Naive thymus-derived CD4-positive, alpha-beta T cell (primary cell): ENCODE results near the gene IQSEC2. TPM values are rescaled to one million over a fixed set of nuclear protein-coding genes. Genes with fewer than 3 reads are reported as not detected.

Experiments used
- ATAC-seq: fragments of 150-1000 bp; cut with Tn5 transposase; 2 replicates; pipeline ENCODE4 v1.10.0; 2021; ENCODE audit warnings: mild to moderate bottlenecking, moderate library complexity
- CTCF ChIA-PET: fragments of 350-600 bp; sonication (Branson Sonifier 250); formaldehyde crosslinking; loops from one replicate; lab custom pipeline; 2021; ENCODE audit warnings: antibody characterized with exemption; lab: Charles Lee
- POLR2A ChIA-PET: fragments of 350-600 bp; sonication (Branson Sonifier 250); formaldehyde crosslinking; loops from one replicate; lab custom pipeline; 2021; ENCODE audit warnings: antibody characterized with exemption, inconsistent platforms; lab: Charles Lee
- DNase-seq, 9 donors: peaks; one replicate each; pipeline versions ENCODE4 v3.0.0 to v3.0.0-alpha.2; 2020 to 2022; ENCODE audit warnings: mixed read lengths in 1 of 9
- H3K27ac ChIP-seq: one replicate; pipeline ENCODE4 v1.7.0; 2013; ENCODE audit warnings: mild to moderate bottlenecking, low read depth, low read length, moderate library complexity
- H3K27me3 ChIP-seq, 2 donors: one replicate each; pipeline ENCODE4 v1.7.0; 2013; ENCODE audit warnings: low read length in 2 of 2, mild to moderate bottlenecking in 2 of 2, moderate library complexity in 2 of 2; ENCODE audit not compliant: control insufficient read depth in 2 of 2, insufficient read depth in 2 of 2
- H3K36me3 ChIP-seq, 3 experiments: 1 replicate in 2 of 3; 2 replicates in 1 of 3; pipeline ENCODE4 v1.7.0; 2013; ENCODE audit warnings: low read length in 3 of 3, mild to moderate bottlenecking in 3 of 3, moderate library complexity in 1 of 3; ENCODE audit not compliant: insufficient read depth in 3 of 3, control insufficient read depth in 2 of 3
- H3K4me1 ChIP-seq, 2 donors: one replicate each; pipeline ENCODE4 v1.7.0; 2013; ENCODE audit warnings: low read length in 2 of 2, mild to moderate bottlenecking in 2 of 2, moderate library complexity in 1 of 2; ENCODE audit not compliant: control insufficient read depth in 2 of 2, insufficient read depth in 2 of 2
- H3K4me3 ChIP-seq: 2 replicates; pipeline ENCODE4 v1.7.0; 2013; ENCODE audit warnings: mild to moderate bottlenecking, low read length
- H3K9me3 ChIP-seq, 3 experiments: 1 replicate in 2 of 3; 2 replicates in 1 of 3; pipeline ENCODE4 v1.7.0; 2013; ENCODE audit warnings: low read length in 3 of 3; ENCODE audit not compliant: control insufficient read depth in 2 of 3
- H3K27ac Mint-ChIP-seq, 9 donors: one replicate each; pipeline ENCODE4 v1.8.0; 2020 to 2022; ENCODE audit warnings: mixed read lengths in 9 of 9, mild to moderate bottlenecking in 8 of 9, moderate library complexity in 5 of 9, inconsistent platforms in 2 of 9
- H3K27me3 Mint-ChIP-seq, 5 donors: one replicate each; pipeline ENCODE4 v1.8.0; 2021 to 2022; ENCODE audit warnings: mixed read lengths in 5 of 5, mild to moderate bottlenecking in 1 of 5
- H3K36me3 Mint-ChIP-seq, 5 donors: one replicate each; pipeline ENCODE4 v1.8.0; 2020 to 2022; ENCODE audit warnings: mixed read lengths in 5 of 5, mild to moderate bottlenecking in 3 of 5, inconsistent platforms in 1 of 5
- H3K4me1 Mint-ChIP-seq, 7 donors: one replicate each; pipeline ENCODE4 v1.8.0; 2020 to 2022; ENCODE audit warnings: mixed read lengths in 7 of 7, mild to moderate bottlenecking in 3 of 7, inconsistent platforms in 1 of 7
- H3K4me3 Mint-ChIP-seq, 10 donors: one replicate each; pipeline ENCODE4 v1.8.0; 2020 to 2022; ENCODE audit warnings: mild to moderate bottlenecking in 10 of 10, mixed read lengths in 10 of 10, moderate library complexity in 6 of 10, inconsistent platforms in 2 of 10
- H3K9me3 Mint-ChIP-seq, 11 donors: one replicate each; pipeline ENCODE4 v1.8.0; 2020 to 2022; ENCODE audit warnings: mixed read lengths in 11 of 11, mild to moderate bottlenecking in 4 of 11, inconsistent platforms in 1 of 11, moderate library complexity in 1 of 11
- intact Hi-C, 2 donors: fragments of 100-400 bp; cut with micrococcal nuclease; formaldehyde crosslinking; loops; one replicate each; pipeline ENCODE4 v1.15.1; 2023
- polyA plus RNA-seq, 2 donors: library from polyadenylated mRNA; unstranded; fragments of 300-500 nt; fragmentation: Illumina TruSeq; gene quantifications; one replicate each; pipeline ENCODE4 v1.2.3, GENCODE V29; 2021
- total RNA-seq, 6 experiments: library from RNA in 5 of 6; stranded (reverse) in 5 of 6; gene quantifications; 1 replicate in 5 of 6; 2 replicates in 1 of 6; pipeline ENCODE4 v1.2.3 and lab custom pipeline; 2021 to 2026

The IQSEC2 gene
- total and polyA plus RNA-seq, 7 experiments from 2014 or later = 0.20 to 9.1 (median 0.46) TPM

DNA sequence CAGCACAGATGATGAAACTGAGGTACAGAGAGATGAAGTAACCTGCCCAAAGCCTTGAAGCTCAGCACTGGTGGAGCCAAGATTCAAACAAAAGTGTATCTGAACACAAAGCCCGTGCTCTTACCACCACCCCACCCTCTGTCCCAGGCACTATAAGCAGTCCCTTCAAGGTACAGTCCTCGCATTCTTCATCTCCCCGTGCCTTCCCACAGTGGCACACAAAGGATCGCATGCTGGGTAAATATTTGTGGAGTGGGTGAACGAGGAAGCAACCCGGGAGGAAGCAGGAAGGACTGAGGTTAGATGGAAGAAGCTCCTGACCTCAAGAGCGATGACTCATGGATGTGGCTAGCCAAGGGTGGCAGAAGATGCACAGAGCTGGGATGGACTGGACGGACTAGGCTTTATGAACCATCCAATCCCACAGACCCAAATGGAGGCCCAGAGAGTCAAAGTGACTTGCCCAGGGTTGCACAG, 18.4 kb downstream of the IQSEC2 start:
- peak in 1 of 9 donors; percentile 22 for DNase-seq
- no peaks in the 10 kb centered on the region for H3K36me3 ChIP-seq
- H3K4me1 ChIP-seq = peaks cover 3 to 5% of the 10 kb centered on the region in 2 donors
- Mint-ChIP-seq H3K27me3 (peaks cover 0 to 18% (median 0%) of the 10 kb centered on the region in 5 donors), H3K9me3 (no peaks in the 10 kb centered on the region), H3K4me3 (peak overlapping the region in 1 of 10 donors; percentile 51), H3K36me3 (no peaks in the 10 kb centered on the region), H3K4me1 (peaks cover 10 to 32% (median 22%) of the 10 kb centered on the region in 7 donors), H3K27ac (no peak overlapping the region)
- H3K4me3 ChIP-seq = no peak overlapping the region
- peak; percentile 72 for ATAC-seq
- ChIA-PET POLR2A (interaction anchor here (1.2 kb wide), 1 partner anchor 39 kb away, joined by 3 read pairs; no protein-coding TSS in a partner anchor), CTCF (no interaction called here)
- H3K27me3 ChIP-seq = no peaks in the 10 kb centered on the region
- H3K9me3 ChIP-seq = no peaks in the 10 kb centered on the region
- intact Hi-C loops = no loop called here
- H3K27ac ChIP-seq = no peak overlapping the region

DNA sequence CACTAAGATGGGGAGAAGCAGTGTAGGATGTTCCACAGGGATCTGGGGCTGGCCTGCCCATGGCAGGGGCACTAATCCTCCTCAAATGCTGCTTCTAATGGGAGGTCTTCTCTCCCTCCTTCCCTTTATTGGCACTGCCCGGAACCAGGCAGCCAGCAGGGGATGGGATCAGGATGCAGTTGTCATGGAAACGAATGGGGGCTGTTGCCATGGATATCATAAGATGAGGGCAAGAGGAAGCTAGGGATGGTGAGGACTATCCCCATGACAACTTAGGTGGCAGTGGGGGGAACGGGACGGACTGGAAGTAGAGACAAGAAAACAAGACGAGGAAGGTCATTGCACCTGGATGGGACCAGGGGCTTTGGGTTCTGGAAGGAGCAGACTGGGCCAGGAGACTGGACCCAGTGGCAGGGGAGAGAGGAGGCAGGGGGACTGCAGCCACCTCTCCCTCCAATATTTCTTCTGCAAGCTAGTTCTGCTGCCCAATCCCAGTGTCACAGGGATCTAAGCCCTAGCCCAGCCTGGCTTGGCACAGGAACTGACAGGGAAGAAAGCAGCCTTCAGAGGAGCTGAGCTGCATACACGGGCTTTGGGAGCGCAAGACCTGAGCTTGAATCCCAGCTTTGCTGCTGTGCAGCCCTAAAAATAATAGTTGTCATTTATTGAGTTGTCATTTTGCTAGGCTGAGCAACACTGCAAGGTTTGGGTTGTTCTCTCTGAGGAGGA, 19.0 kb downstream of the IQSEC2 start:
- no peaks in the 10 kb centered on the region for H3K27me3 ChIP-seq
- intact Hi-C loops = no loop called here
- no peak overlapping the region for H3K27ac ChIP-seq
- no peaks in the 10 kb centered on the region for H3K36me3 Mint-ChIP-seq
- H3K9me3 ChIP-seq = no peaks in the 10 kb centered on the region
- H3K9me3 Mint-ChIP-seq = no peaks in the 10 kb centered on the region
- no peak overlapping the region for H3K4me3 ChIP-seq
- H3K4me1 Mint-ChIP-seq = peaks cover 10 to 32% (median 22%) of the 10 kb centered on the region in 7 donors
- ATAC-seq (no peak), DNase-seq (no peak)
- H3K27ac Mint-ChIP-seq = peak overlapping the region in 4 of 9 donors; percentile 8 to 68 (median 23)
- peaks cover 0 to 18% (median 0%) of the 10 kb centered on the region in 5 donors for H3K27me3 Mint-ChIP-seq
- H3K36me3 ChIP-seq = no peaks in the 10 kb centered on the region
- ChIA-PET POLR2A (interaction anchor here (1.2 kb wide), 1 partner anchor 39 kb away, joined by 3 read pairs; no protein-coding TSS in a partner anchor), CTCF (interaction anchor here (0.7 kb wide), 1 partner anchor 26 kb away, joined by 3 read pairs; no protein-coding TSS in a partner anchor)
- H3K4me1 ChIP-seq = peaks cover 3 to 5% of the 10 kb centered on the region in 2 donors
- peak overlapping the region in 1 of 10 donors; percentile 51 for H3K4me3 Mint-ChIP-seq

DNA sequence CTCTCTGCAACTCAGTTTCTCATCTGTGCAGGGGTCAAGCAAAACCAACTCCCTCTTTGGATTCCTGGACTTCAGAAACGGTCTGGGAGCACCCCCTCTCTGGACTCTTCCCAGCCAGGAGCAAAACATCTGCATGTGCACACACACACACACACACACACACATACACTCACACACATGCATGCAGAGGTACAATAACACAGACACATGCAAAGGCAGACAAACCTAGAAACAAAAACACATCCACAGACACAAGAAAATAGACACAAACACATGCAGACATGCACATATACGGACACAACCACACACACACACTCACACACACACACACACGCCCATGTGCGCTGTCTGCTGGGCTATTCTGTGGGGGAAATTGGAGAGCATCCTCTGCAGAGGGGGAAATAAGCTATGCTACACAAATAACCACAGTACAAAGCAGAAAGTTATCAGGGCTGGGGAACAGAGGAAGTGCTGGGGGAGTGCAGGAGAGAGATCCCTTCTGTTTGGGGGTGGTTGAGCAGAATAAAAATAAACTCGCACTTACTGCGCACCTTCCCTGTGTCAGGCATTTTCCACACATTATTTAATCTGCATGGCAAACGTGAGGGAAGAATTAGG, 19.9 kb downstream of the IQSEC2 start:
- peak overlapping the region in 6 of 9 donors; percentile 8 to 70 (median 24) for H3K27ac Mint-ChIP-seq
- no peak overlapping the region for H3K4me3 ChIP-seq
- peaks cover 10 to 32% (median 22%) of the 10 kb centered on the region in 7 donors for H3K4me1 Mint-ChIP-seq
- H3K36me3 ChIP-seq = no peaks in the 10 kb centered on the region
- H3K27me3 ChIP-seq = no peaks in the 10 kb centered on the region
- DNase-seq = peak in 5 of 9 donors; percentile 5 to 33 (median 14)
- POLR2A ChIA-PET = interaction anchor here (1.2 kb wide), 1 partner anchor 38 kb away, joined by 3 read pairs; no protein-coding TSS in a partner anchor
- intact Hi-C loops = no loop called here
- peaks cover 3 to 5% of the 10 kb centered on the region in 2 donors for H3K4me1 ChIP-seq
- CTCF ChIA-PET = interaction anchor here (0.7 kb wide), 1 partner anchor 26 kb away, joined by 3 read pairs; no protein-coding TSS in a partner anchor
- no peaks in the 10 kb centered on the region for H3K36me3 Mint-ChIP-seq
- ATAC-seq = peak; percentile 47
- no peaks in the 10 kb centered on the region for H3K9me3 Mint-ChIP-seq
- peak overlapping the region in 4 of 10 donors; percentile 2 to 64 (median 12) for H3K4me3 Mint-ChIP-seq
- H3K9me3 ChIP-seq = no peaks in the 10 kb centered on the region
- no peak overlapping the region for H3K27ac ChIP-seq
- H3K27me3 Mint-ChIP-seq = peaks cover 0 to 18% (median 0%) of the 10 kb centered on the region in 5 donors

DNA sequence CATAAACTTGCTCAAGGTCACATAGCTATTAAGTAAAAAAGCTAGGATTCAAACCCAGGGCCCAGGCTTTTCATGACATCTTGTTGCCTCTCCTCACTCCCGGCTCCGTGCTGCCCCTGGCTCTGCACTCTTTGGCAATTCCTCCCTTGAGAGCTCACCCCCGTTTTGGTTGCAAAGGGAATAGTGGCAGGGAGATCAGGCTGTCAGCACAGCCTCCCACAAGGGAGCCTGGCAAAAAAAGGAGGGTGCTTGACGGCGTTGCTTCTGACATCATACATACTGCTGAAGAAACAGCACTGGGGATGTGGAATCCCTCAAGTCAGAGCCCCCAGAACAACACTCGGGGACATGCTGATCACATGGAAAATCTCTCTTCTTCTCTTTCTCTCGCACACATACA, 20.5 kb downstream of the IQSEC2 start:
- no peak for DNase-seq
- ChIA-PET POLR2A (no interaction called here), CTCF (no interaction called here)
- Histone ChIP-seq H3K9me3 (no peaks in the 10 kb centered on the region), H3K27ac (no peak overlapping the region), H3K4me1 (peaks cover 3 to 5% of the 10 kb centered on the region in 2 donors), H3K36me3 (no peaks in the 10 kb centered on the region), H3K27me3 (no peaks in the 10 kb centered on the region), H3K4me3 (no peak overlapping the region)
- no peaks in the 10 kb centered on the region for H3K9me3 Mint-ChIP-seq
- ATAC-seq = no peak
- H3K4me1 Mint-ChIP-seq = peaks cover 10 to 32% (median 22%) of the 10 kb centered on the region in 7 donors
- intact Hi-C loops = no loop called here
- no peak overlapping the region for H3K27ac Mint-ChIP-seq
- peaks cover 0 to 18% (median 0%) of the 10 kb centered on the region in 5 donors for H3K27me3 Mint-ChIP-seq
- no peak overlapping the region for H3K4me3 Mint-ChIP-seq
- no peaks in the 10 kb centered on the region for H3K36me3 Mint-ChIP-seq

DNA sequence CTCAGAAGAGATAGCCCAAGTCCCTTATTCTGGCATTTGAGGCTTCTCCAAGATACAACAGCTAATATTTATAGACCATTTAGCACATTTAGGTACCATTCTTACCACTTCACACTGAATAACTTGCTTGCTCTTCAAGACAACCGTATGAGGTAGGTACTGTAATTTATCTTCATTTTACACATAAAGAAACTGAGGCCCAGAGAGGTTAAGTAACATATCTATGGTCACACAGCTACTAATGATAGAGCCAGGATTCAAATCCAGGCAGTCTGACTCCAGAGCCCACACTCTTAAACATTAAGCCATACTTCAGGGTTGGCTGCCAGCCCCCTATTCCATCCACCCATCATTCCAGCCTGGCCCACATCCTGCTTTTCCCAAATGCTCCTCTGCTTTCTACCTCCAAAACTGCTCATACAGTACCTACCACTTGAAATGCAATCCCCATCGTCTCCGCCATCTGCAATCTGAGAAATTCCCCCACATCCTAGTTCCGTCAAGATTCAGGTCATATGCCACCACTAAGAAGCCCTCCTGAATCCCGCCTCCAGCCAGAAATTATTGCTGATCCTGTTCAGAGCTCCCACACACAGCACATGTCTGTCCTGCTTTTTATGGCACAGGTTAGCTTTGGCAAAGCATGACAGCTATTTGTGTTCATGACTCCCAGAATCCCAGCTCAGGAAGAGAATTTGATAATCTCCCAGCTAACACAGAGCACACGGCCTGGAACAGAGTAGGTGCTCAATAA, 23.5 kb downstream of the IQSEC2 start:
- Histone ChIP-seq H3K4me3 (no peak overlapping the region), H3K27me3 (no peaks in the 10 kb centered on the region), H3K27ac (no peak overlapping the region), H3K4me1 (peaks cover 0 to 5% of the 10 kb centered on the region in 2 donors), H3K9me3 (no peaks in the 10 kb centered on the region), H3K36me3 (no peaks in the 10 kb centered on the region)
- ChIA-PET POLR2A (interaction anchor here (0.6 kb wide), 1 partner anchor 164 kb away, joined by 3 read pairs; no protein-coding TSS in a partner anchor), CTCF (no interaction called here)
- Mint-ChIP-seq H3K4me3 (no peak overlapping the region), H3K27me3 (peaks cover 0 to 8% (median 0%) of the 10 kb centered on the region in 5 donors), H3K4me1 (peaks cover 10 to 20% (median 15%) of the 10 kb centered on the region in 7 donors), H3K27ac (peak overlapping the region in 1 of 9 donors; percentile 32), H3K36me3 (no peaks in the 10 kb centered on the region), H3K9me3 (no peaks in the 10 kb centered on the region)
- ATAC-seq = no peak
- intact Hi-C loops = no loop called here
- no peak for DNase-seq

DNA sequence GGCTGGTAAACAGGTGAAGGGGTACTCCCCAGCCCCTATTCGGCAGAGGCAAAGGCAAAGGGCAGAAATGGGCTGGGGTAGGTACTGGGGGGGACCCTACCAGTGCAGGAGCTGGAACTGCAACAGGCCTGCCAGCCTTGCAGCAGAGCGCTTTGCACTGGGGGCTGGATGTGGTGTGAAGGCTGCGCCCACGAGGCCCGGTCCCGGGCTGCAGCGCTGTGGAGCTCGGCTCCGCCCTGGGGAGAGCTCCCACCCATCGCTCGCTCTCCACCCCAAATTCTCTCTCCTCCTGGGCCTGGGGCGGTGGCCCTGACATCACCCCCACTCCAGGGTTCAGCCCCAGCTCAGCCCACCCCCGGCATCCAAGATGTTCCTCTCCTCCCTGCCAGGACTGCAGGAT, 24.2 kb downstream of the IQSEC2 start:
- H3K4me3 ChIP-seq = no peak overlapping the region
- CTCF ChIA-PET = no interaction called here
- peaks cover 0 to 5% of the 10 kb centered on the region in 2 donors for H3K4me1 ChIP-seq
- ATAC-seq (no peak), DNase-seq (no peak)
- H3K36me3 ChIP-seq = no peaks in the 10 kb centered on the region
- peaks cover 8 to 16% (median 10%) of the 10 kb centered on the region in 7 donors for H3K4me1 Mint-ChIP-seq
- intact Hi-C loops = no loop called here
- H3K27ac ChIP-seq = no peak overlapping the region
- no peaks in the 10 kb centered on the region for H3K9me3 Mint-ChIP-seq
- H3K27me3 Mint-ChIP-seq = peaks cover 0 to 5% (median 0%) of the 10 kb centered on the region in 5 donors
- H3K4me3 Mint-ChIP-seq = no peak overlapping the region
- no peak overlapping the region for H3K27ac Mint-ChIP-seq
- no peaks in the 10 kb centered on the region for H3K36me3 Mint-ChIP-seq
- no peaks in the 10 kb centered on the region for H3K27me3 ChIP-seq
- H3K9me3 ChIP-seq = no peaks in the 10 kb centered on the region
- POLR2A ChIA-PET = no interaction called here
